SKM-1 treated with dmso at 0.1 percent for 144 hours (cell line): ENCODE results near the gene EIF4E3.

Experiments
- DNase-seq: peaks from one replicate; lab custom pipeline; 2025; ENCODE audit not compliant: unreplicated experiment; lab: John Stamatoyannopoulos, UW

Gene EIF4E3

DNA sequence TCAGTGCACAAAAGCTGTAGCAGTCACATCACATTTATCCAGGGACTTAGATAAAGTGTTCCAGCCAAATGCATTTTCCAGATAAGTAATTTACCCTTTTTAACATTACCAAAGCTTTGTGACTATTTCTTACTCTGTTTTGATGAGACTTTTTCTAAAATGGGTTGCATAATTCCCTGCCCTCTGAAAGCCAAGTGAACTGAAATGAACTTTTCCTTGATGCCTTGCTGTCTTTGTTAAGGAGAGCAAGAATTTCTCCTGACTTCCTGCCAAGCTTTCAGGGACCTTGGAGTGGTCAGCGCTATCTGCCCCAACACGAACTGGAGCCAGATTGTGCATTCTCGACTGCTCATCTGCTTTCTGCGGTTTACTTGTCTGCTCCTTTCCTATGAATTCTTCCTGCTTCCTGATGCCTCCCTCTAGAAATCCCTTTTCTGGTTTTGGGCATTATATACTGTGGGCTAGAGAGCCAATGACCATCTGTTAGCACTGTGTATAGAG is 34.8 kb downstream of the EIF4E3 start:
- DNase-seq, result no peak

GRCh38 chr3:71689291-71689690 is 35.9 kb downstream of the EIF4E3 start:
- DNase-seq, result no peak

- no peak for DNase-seq
These were observed 37.1 kb downstream of the EIF4E3 start for GRCh38 chr3:71688121-71688520.

- no peak for DNase-seq
These were observed 39.5 kb downstream of the EIF4E3 start for GRCh38 chr3:71685686-71686085.

DNA sequence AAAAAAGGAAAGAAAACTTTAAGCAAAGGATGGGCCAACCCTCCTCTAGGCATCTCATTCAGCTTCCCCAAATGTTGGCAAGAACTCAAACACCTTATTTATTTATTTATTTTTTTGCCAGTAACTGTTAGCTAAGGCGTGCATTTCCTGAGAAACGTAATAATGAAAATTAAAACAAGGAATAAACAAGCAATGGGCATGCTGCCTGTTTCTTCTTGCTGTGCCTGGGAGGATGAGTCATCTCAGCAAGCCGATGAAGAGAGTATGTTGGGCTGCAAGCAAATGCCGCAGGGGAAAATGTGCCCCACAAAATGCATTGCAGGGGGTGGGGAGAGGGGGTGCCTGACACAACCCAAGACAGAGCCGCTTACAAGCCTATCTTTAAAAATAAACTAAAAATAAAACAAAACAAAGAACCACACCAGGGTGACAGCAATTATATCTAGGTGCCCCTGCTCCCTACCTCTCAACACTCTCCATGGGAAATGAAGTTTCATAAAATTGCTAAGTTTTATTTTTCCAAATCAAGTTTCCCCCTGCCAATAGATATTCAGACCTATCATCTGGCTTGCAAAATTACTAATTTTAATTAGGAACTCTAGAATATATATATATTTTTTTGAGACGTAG is 40.3 kb downstream of the EIF4E3 start:
- no peak for DNase-seq

GRCh38 chr3:71684046-71684756 is 41.0 kb downstream of the EIF4E3 start:
- no peak for DNase-seq

- peak; percentile 82 for DNase-seq
These were observed 44.0 kb downstream of the EIF4E3 start for GRCh38 chr3:71681224-71681668.

DNA sequence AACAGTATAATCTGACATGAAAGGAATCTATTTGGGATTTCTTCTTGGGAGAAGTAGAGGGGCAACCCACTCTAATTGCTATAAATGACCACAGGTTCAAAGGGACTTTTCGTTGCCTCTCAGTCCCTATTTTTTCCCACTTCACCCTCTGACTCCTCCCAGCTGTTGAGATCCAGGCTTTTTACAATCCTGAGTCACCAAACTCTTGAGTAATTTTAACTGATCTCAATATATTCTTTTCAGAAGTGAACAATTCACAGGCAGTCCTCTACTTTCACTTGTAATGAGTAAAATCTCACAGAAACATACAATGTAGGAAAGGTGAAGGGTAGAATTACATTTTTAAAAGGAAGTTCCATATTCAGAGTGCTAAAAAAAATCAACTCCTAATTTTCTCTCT is 44.6 kb downstream of the EIF4E3 start:
- no peak for DNase-seq

GRCh38 chr3:71676931-71677330 is 48.3 kb downstream of the EIF4E3 start:
- DNase-seq, result no peak

GRCh38 chr3:71673486-71673885 is 51.7 kb downstream of the EIF4E3 start:
- no peak for DNase-seq

GRCh38 chr3:71672807-71673206 is 52.4 kb downstream of the EIF4E3 start:
- DNase-seq, result no peak

- no peak for DNase-seq
These were observed 52.9 kb downstream of the EIF4E3 start for GRCh38 chr3:71672340-71672739.

GRCh38 chr3:71671216-71671845 is 53.9 kb downstream of the EIF4E3 start:
- no peak for DNase-seq

DNA sequence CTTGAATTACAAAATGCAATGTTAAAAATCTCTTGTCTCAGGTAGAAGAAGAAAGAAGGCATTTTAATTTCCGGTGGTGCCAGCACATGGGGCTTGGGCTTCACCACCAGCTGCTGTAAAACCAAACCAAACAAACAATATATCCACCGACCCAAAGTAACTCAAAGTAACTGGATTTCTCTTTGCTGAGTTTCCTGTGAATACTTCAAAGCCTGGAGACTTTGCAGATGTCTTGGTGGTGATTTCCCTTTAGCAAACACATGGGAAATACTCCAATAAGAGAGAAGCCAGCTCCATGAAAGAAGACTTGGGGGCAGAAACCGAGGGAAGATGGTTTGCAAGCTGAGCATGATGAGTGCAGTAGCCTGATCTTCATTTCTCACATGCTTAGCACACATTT is 62.6 kb downstream of the EIF4E3 start:
- no peak for DNase-seq

DNA sequence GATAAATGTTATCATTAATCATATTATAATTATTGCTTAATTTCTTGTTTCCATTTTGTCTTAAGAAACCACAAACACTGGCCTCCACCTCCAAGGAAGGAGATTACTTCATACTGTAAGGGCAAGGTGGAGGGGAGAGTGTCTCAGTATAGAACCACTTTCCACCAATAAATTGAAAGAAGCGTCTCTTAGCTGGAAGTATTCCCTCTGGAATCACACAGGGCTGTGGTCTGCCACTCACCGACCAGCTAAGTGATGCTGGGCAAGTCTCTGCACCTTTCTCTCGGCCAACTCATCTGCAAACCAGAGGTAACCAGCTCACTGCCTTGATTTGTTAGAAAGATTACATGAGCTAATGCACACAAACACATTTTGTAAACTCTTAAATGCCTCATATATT is 63.1 kb downstream of the EIF4E3 start:
- DNase-seq, result no peak

DNA sequence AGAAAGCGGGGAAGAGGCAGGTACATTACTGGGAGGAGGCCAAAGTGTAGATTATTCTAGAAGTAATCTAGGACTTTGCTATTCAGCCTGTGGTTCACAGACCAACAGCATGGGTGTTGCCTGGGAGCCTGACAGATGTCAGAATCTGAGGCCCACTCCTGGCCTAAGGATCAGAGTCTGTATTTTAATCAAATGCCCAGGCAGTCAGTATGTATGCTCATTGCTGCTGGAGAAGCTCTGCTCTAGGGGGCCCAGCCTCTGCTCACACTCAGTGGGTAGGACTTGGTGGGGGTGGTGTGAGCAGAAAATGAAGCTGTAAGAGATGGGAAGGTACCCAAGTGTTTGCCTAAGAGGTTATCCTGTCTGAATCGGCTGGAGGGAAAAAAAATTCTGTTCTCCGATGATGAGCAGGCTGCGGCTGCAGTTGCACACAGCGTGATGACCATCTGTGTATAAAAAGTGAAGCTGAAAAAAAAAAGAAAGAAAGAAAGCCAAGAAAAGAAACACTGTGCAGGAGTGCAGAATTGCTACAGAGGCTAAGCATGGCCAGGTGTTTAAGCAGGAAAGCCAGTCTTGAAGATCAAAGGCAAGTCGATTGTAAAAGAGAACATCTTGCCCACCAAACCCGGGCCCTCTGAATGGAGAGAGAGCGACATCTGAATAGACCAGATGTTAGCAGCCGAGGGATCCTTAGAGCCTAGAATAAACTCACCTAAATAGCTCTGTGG is 65.2 kb downstream of the EIF4E3 start:
- DNase-seq, result no peak

DNA sequence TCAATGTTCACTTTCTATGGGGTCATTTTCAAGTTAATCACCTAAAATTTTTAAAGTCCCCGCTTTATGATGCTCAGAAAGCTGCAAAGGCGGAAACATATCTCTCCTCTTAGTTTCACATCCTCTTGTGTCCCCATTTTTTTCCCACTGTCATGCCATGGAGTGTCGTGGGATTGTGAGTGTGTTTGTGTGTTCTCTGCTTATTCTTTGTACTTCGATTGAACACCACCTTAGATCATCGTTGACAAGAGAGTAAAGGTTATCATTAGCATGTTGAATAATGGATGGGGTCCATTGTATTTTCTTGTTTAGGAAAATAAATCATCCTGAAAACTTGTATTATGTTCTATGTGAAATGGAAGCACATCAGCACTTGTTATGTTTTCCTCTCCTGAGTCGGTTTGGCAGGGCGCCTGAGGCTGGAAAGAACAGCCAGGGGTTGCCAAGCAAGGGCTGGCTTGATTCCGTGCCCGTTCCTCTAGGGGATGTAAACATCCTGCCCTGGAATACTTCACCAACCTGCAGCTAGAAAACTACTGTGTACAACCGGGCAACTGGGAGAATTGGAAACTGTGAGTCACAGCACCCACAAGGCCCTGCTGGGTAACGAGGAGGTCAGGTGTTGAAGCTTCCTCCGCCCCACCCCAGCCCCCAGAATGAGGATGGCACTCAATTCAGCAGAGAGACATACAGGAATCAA is 67.2 kb downstream of the EIF4E3 start:
- DNase-seq, result no peak

- no peak for DNase-seq
These were observed 70.1 kb downstream of the EIF4E3 start for GRCh38 chr3:71655061-71655460.

GRCh38 chr3:71653414-71653807 is 71.8 kb downstream of the EIF4E3 start:
- no peak for DNase-seq

DNA sequence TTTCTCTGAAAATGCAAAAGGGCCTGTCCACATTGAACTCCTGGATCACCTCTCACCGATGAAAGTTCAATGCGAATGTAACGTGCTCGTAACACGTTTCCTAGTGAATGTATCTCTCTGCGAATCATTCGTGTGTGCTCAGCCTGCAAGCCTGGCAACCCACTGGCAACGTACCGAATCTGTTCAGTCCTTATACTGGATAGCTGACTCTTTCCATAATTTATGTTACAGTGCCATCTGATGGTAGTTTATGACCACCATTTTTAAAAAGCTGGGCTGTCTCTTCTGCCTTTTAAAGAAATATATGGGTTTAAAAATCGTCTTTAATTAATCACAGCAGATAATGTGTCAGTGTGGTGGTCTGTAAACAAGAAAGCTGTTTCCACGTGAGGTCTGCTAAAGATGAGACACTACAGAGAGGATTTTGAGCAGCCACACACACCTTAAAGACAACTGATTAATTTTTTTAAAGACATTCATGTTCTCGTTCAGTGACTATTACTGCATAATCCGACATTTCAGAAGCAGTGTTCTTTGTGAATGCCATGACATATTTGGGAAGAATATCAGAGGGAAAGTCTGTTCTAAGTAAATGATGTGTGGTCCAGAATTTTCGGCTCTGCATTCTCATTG is 72.3 kb downstream of the EIF4E3 start:
- peak; percentile 31 for DNase-seq
